ENCODE data around the gene TBX3. TPM values are rescaled to one million over a fixed set of nuclear protein-coding genes. Genes with fewer than 3 reads are reported as not detected.

Gene TBX3
- polyA plus RNA-seq, 2 of the 4 experiments (the other 2 are of a cell fraction), result 22.8 to 28.0 TPM

DNA sequence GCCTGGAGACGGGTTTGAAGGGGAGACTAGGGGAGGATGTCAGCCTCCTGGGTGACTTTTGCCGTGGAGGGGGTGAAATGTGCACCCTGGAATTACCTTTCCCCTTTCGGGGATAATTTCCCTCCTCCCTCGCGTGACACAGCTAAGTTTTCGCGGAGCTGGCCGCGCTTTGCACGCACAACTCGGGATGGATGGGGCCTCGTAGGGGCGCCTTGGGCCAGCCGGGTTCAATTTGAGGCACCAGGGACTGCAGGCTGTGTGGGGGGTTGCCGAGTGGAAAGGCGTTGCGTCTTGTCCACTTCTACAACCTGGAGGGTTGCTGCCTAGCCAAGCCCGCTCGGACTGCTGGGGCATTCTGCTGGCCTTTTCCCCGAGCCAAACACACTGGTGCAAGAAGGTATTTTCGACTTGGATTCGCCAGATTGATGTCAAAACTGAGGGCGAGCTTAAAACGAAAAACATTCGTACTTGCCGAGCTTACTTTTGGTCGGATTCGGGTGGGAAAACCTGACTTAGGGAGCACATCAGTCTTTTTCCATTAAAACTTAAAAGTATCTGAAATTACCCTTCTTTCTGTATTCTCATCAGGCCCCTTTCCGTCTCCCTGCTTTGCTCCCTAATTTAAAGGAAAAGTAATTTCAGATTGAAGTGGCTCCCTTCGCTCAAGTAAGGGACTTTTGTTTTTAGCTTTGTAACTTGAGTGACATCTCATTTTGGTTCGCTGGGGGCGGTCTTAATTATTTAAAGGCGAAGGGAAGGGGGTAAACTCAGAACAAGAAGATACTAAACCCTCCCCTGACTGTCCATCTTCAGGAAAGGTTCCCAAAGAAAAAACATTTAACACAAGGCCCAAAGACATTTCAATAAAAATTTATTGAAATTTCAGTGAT lies 14.3 kb downstream of the TBX3 start:
- peak overlapping the region; percentile 83 for H3K4me2 ChIP-seq
- ChIA-PET CTCF (interaction anchor here (0.9 to 9.3 kb wide), 9 partner anchors 11 to 1277 kb away, joined by 3 to 113 read pairs (median 6); partner anchors contain the start of gene TBX3), POLR2A (interaction anchor here (0.9 to 5.1 kb wide), 4 partner anchors 13 to 729 kb away, joined by 3 to 39 read pairs (median 3); partner anchors contain the start of gene TBX3)
- no peak overlapping the region; the same call in 2 of the 3 replicates for H3K4me3 ChIP-seq
- DNase-seq (ENCODE audit: low read depth in 1 of 2, low spot score in 1 of 2), result no peak
- TF ChIP-seq CEBPB (IDR thresholded peaks at IDR 0.05), result no peak
- TF ChIP-seq RNF2 (IDR thresholded peaks at IDR 0.05; ENCODE audit: borderline replicate concordance, low read depth), result no peak
- no peak for TF ChIP-seq CHD2 (IDR thresholded peaks at IDR 0.05; ENCODE audit: low read length, partially characterized antibody)
- H3K27ac ChIP-seq, result peak overlapping the region; percentile 84 to 92; a peak in 5 of 6 replicates
- no peak for ATAC-seq
- no peaks in the 10 kb centered on the region for H3K9me3 ChIP-seq
- FAIRE-seq, result no peak
- peaks cover 20% of the 10 kb centered on the region; the same call in 2 of the 3 replicates for H3K4me1 ChIP-seq
- 93% methylated on average over 32 of the region's 33 CpGs for WGBS (ENCODE audit: missing lambda C conversion rate)

DNA sequence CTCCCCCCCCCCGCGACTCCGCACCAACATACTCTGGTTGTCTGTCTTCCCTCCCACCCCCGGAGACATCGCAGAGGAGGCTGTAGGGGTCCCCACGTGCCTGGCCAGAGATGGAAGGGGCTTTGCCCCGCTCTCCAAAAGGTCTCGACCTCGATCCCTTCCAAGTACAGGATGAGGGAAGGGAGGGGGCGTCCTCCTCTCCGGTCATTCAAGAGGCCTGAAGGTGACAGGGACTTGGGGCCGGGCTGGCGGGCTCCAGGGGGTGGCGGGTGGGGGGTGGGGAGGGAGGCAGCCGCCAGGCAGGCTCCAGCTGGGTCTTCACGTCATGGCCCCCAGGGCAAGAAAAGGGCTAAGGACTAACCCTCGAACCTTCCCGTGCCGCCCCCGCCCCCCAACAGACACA lies 15.1 kb downstream of the TBX3 start:
- POLR2A ChIA-PET, result interaction anchor here (0.6 to 1.6 kb wide), 10 partner anchors 12 to 1097 kb away, joined by 3 to 19 read pairs (median 3); partner anchors contain the start of gene TBX3
- Histone ChIP-seq H3K4me2 (peak overlapping the region; percentile 83), H3K4me1 (peaks cover 20% of the 10 kb centered on the region; the same call in 2 of the 3 replicates), H3K9me3 (no peaks in the 10 kb centered on the region), H3K27ac (peak overlapping the region; percentile 84 to 92), H3K4me3 (peak overlapping the region; percentile 57)
- TF ChIP-seq HDAC2 (IDR thresholded peaks at IDR 0.05), result no peak
- TF ChIP-seq HOXB5 (CRISPR knock-in tag; IDR thresholded peaks at IDR 0.05), result no peak
- TF ChIP-seq ZFP36 (IDR thresholded peaks at IDR 0.05; ENCODE audit: borderline replicate concordance, partially characterized antibody), result no peak
- TF ChIP-seq FOSL2 (IDR thresholded peaks at IDR 0.05), result no peak
- TF ChIP-seq FOSL2 (CRISPR knock-in tag; IDR thresholded peaks at IDR 0.05), result no peak
- TF ChIP-seq, protein P1, sequence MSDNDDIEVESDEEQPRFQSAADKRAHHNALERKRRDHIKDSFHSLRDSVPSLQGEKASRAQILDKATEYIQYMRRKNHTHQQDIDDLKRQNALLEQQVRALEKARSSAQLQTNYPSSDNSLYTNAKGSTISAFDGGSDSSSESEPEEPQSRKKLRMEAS (IDR thresholded peaks at IDR 0.05), result no peak
- TF ChIP-seq ZNF302 (CRISPR knock-in tag; IDR thresholded peaks at IDR 0.05), result no peak
- CTCF ChIA-PET, result interaction anchor here (0.5 to 9.3 kb wide), 36 partner anchors 8 to 1411 kb away, joined by 3 to 113 read pairs (median 5); partner anchors contain the start of gene TBX3
- FAIRE-seq, result no peak
- DNase-seq (ENCODE audit: low read depth in 1 of 2, low spot score in 1 of 2), result no peak
- ATAC-seq, result no peak; a peak in 1 of 6 replicates
- 32% methylated on average over 13 of the region's 20 CpGs for WGBS (ENCODE audit: missing lambda C conversion rate)

DNA sequence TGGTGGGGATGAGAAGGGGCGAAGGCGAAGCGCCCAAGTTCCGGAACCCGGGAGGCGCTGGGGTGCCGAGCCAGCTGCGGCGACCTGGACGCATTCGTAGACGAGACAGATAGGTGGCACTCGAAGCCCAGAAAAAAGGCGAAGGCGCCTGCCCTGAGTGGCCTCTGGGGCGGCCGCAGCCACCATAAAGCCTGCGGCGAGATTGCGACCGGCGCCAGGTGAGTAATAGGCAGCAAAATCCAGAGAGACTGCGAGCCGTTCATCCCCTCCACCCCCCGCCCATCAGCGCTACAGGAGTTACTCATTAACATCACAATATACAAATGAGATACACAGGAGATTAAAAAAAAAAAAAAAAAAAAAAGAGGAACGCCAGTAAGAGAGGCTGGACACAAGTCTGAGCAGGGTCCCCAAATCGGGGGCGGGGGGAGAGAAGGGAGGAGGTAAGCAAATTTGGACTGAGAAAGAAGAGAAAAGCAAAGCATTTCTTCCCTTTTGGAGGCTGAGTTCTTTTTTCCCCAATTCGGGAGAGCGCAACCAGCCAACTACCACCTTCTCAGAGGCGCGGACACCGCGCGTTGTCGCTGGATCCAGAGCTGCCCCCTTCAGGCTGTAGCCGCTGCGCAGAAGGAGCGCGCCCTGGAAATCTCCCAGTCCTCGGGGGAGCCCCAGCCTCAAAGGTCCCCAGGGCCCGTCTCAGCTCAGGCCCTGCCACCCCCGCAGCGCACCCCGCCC lies 15.7 kb downstream of the TBX3 start:
- CTCF ChIA-PET, result interaction anchor here (0.5 to 9.3 kb wide), 48 partner anchors 9 to 1411 kb away, joined by 3 to 113 read pairs (median 4); partner anchors contain the start of gene TBX3
- FAIRE-seq (no peak), ATAC-seq (peak; percentile 85 to 93), DNase-seq (ENCODE audit: low read depth in 1 of 2, low spot score in 1 of 2) (peak; percentile 91 to 94)
- POLR2A ChIA-PET, result interaction anchor here (0.6 to 1.6 kb wide), 11 partner anchors 12 to 1097 kb away, joined by 3 to 19 read pairs (median 3); partner anchors contain the start of gene TBX3
- Histone ChIP-seq H3K4me3 (peak overlapping the region; percentile 57), H3K4me1 (peaks cover 22% of the 10 kb centered on the region; the same call in 2 of the 3 replicates), H3K9me3 (no peaks in the 10 kb centered on the region), H3K27ac (peak overlapping the region; percentile 84 to 92), H3K4me2 (peak overlapping the region; percentile 83)
- TF ChIP-seq, protein P2, sequence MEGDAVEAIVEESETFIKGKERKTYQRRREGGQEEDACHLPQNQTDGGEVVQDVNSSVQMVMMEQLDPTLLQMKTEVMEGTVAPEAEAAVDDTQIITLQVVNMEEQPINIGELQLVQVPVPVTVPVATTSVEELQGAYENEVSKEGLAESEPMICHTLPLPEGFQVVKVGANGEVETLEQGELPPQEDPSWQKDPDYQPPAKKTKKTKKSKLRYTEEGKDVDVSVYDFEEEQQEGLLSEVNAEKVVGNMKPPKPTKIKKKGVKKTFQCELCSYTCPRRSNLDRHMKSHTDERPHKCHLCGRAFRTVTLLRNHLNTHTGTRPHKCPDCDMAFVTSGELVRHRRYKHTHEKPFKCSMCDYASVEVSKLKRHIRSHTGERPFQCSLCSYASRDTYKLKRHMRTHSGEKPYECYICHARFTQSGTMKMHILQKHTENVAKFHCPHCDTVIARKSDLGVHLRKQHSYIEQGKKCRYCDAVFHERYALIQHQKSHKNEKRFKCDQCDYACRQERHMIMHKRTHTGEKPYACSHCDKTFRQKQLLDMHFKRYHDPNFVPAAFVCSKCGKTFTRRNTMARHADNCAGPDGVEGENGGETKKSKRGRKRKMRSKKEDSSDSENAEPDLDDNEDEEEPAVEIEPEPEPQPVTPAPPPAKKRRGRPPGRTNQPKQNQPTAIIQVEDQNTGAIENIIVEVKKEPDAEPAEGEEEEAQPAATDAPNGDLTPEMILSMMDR (IDR thresholded peaks at IDR 0.05), result peak; percentile 63
- TF ChIP-seq TFCP2L1 (CRISPR knock-in tag; IDR thresholded peaks at IDR 0.05) (0 out of 2 replicates have a peak, but pooled peaks have one; percentile 44), FOSL2 (IDR thresholded peaks at IDR 0.05) (peak; percentile 7; the same call in 1 of the 2 replicates), FOSL2 (CRISPR knock-in tag; IDR thresholded peaks at IDR 0.05) (peak; percentile 61), SMC3 (IDR thresholded peaks at IDR 0.05) (peak; percentile 91), CEBPB (IDR thresholded peaks at IDR 0.05) (peak in 1 of 2 experiments; percentile 42; a peak in 1 of 4 replicates), RAD21 (conservative IDR thresholded peaks at IDR 0.05 in 1 of 2, IDR thresholded peaks at IDR 0.05 in 1 of 2) (peak; percentile 89 to 96), HOXB5 (CRISPR knock-in tag; IDR thresholded peaks at IDR 0.05) (no peak), FOXS1 (CRISPR knock-in tag; IDR thresholded peaks at IDR 0.05) (no peak)
- TF ChIP-seq, protein P1 (IDR thresholded peaks at IDR 0.05), result peak; percentile 71
- 1% methylated on average over 43 of the region's 46 CpGs for WGBS (ENCODE audit: missing lambda C conversion rate)

Measured in A549 (cell line).